PC-3 (cell line): ENCODE measurements around the gene COL5A2. TPM values are rescaled to one million over a fixed set of nuclear protein-coding genes. Genes with fewer than 3 reads are reported as not detected.
A peak's percentile ranks its signal among the peaks of the same experiment; 100 is the strongest.

ENCODE experiments used
- ATAC-seq: fragments of 200-7000 bp; cut with Tn5 transposase; 2 replicates; pipeline ENCODE4 v1.9.1; 2020; ENCODE audit warnings: mild to moderate bottlenecking, moderate library complexity
- BruUV-seq: library from RNA; stranded (reverse); fragments of 400-500 nt; replicated peaks from 2 replicates; lab custom pipeline; 2021; lab: Mats Ljungman, UMichigan
- CTCF ChIA-PET: fragments of 300-600 bp; sonication (Branson Sonifier 250); formaldehyde crosslinking; loops from one replicate; lab custom pipeline; 2022; ENCODE audit warnings: antibody characterized with exemption; lab: Charles Lee
- POLR2A ChIA-PET: fragments of 300-600 bp; sonication (Branson Sonifier 250); formaldehyde crosslinking; loops from one replicate; lab custom pipeline; 2022; ENCODE audit warnings: antibody characterized with exemption; ENCODE audit not compliant: unreplicated experiment; lab: Charles Lee
- DNase-seq: peaks from one replicate; pipeline ENCODE4 v3.0.0-alpha.2; 2015
- H2AFZ ChIP-seq: fragments of 300-600 bp; sonication (generic); 2 replicates; pipeline ENCODE4 v1.6.0; 2016; ENCODE audit warnings: antibody characterized with exemption, low read length
- H3F3A ChIP-seq: fragments of 300-600 bp; sonication (generic); one replicate; pipeline ENCODE4 v1.6.0; 2017; ENCODE audit warnings: antibody characterized with exemption, low read length, control low read depth, mild to moderate bottlenecking; ENCODE audit not compliant: unreplicated experiment
- H3K27ac ChIP-seq: fragments of 300-600 bp; sonication (generic); 2 replicates; pipeline ENCODE4 v1.5.1; 2016; ENCODE audit warnings: mild to moderate bottlenecking, low read length
- H3K27me3 ChIP-seq: fragments of 300-600 bp; sonication (generic); 2 replicates; pipeline ENCODE4 v1.6.1; 2016; ENCODE audit warnings: low read length, mixed read lengths
- H3K36me3 ChIP-seq: fragments of 300-600 bp; sonication (generic); 2 replicates; pipeline ENCODE4 v1.6.1; 2016; ENCODE audit warnings: low read depth, mixed run types, low read length, mixed read lengths
- H3K4me1 ChIP-seq: fragments of 300-600 bp; sonication (generic); 2 replicates; pipeline ENCODE4 v1.5.1; 2016; ENCODE audit warnings: low read length; ENCODE audit not compliant: insufficient read depth
- H3K4me2 ChIP-seq: fragments of 300-600 bp; sonication (generic); 2 replicates; pipeline ENCODE4 v1.6.0; 2016; ENCODE audit warnings: low read length
- H3K4me3 ChIP-seq: fragments of 300-600 bp; sonication (generic); 2 replicates; pipeline ENCODE4 v1.5.1; 2016; ENCODE audit warnings: mild to moderate bottlenecking, low read length, mixed read lengths
- H3K79me2 ChIP-seq: fragments of 300-600 bp; sonication (generic); 2 replicates; pipeline ENCODE4 v1.6.1; 2017; ENCODE audit warnings: low read length, mixed read lengths
- H3K9ac ChIP-seq: fragments of 300-600 bp; sonication (generic); 2 replicates; pipeline ENCODE4 v1.6.0; 2016; ENCODE audit warnings: mild to moderate bottlenecking, low read length
- H3K9me2 ChIP-seq: fragments of 300-600 bp; sonication (generic); replicated peaks from 2 replicates; pipeline ENCODE4 v1.6.1; 2016; ENCODE audit warnings: mixed run types, low read length, mixed read lengths
- H3K9me3 ChIP-seq: fragments of 300-600 bp; sonication (generic); 2 replicates; pipeline ENCODE4 v1.6.1; 2016; ENCODE audit warnings: low read length, mixed read lengths
- H4K20me1 ChIP-seq: fragments of 300-600 bp; sonication (generic); 2 replicates; pipeline ENCODE4 v1.6.1; 2016; ENCODE audit warnings: low read length, mixed read lengths
- EZH2 ChIP-seq: fragments of 300-600 bp; sonication (generic); IDR thresholded peaks from one replicate; pipeline ENCODE4 v1.6.1; 2017; ENCODE audit warnings: antibody characterized with exemption, mild to moderate bottlenecking, low read length; ENCODE audit not compliant: unreplicated experiment
- EZH2phosphoT487 ChIP-seq: fragments of 300-600 bp; sonication (generic); IDR thresholded peaks from 2 replicates; pipeline ENCODE4 v1.6.1; 2018; ENCODE audit warnings: mild to moderate bottlenecking, antibody characterized with exemption, low read length, borderline replicate concordance
- intact Hi-C: fragments of 100-400 bp; cut with micrococcal nuclease; formaldehyde crosslinking; loops from 2 replicates; pipeline ENCODE4 v1.9.0; 2023
- total RNA-seq: library from RNA; depleted of rRNA; stranded (reverse); fragments of >200 nt; gene quantifications from 2 replicates; pipeline ENCODE4 v1.2.3, GENCODE V29; 2014
- TF ChIP-seq, protein P1 (sequence below): fragments of 300-600 bp; sonication (generic); conservative IDR thresholded peaks from 2 replicates; pipeline ENCODE4 v1.5.1; 2017; ENCODE audit warnings: antibody characterized with exemption, low read depth, mild to moderate bottlenecking, low read length

Gene COL5A2
- total RNA-seq, 1 experiment from 2014 or later: 56.2 TPM

DNA sequence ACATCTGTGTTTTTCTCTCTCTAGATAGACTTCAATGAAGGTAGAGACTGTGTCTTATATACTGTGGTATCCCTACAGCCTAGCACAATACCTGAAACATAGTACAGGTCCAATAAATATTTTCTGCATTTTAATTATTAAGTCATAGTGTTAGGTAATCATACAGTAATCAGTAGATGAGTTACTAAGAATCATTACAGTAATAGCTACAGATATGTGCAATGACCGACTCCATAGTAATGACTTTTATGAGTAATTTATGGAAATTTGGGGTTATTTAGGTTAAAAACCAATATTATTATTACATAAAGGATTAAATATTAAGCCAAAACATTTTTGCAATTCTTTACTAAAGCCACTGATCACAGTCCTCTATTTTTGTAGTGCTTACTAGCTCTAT lies 21.6 kb downstream of the COL5A2 start:
- no peaks in the 10 kb centered on the region for H3K27me3 ChIP-seq
- no peak for DNase-seq
- peak; percentile 13; the same call in 1 of the 2 replicates for ATAC-seq
- H3K9me2 ChIP-seq: no peaks in the 10 kb centered on the region
- no peaks in the 10 kb centered on the region for H3K79me2 ChIP-seq
- H4K20me1 ChIP-seq: no peaks in the 10 kb centered on the region
- H3K4me1 ChIP-seq: 0 out of 2 replicates have a peak, but pooled peaks cover 6% of the 10 kb centered on the region
- H3K9ac ChIP-seq: no peak overlapping the region
- intact Hi-C loops: no loop called here
- no peak overlapping the region for H3K27ac ChIP-seq
- no peak for TF ChIP-seq EZH2phosphoT487
- no peak for TF ChIP-seq EZH2
- TF ChIP-seq, protein P1, sequence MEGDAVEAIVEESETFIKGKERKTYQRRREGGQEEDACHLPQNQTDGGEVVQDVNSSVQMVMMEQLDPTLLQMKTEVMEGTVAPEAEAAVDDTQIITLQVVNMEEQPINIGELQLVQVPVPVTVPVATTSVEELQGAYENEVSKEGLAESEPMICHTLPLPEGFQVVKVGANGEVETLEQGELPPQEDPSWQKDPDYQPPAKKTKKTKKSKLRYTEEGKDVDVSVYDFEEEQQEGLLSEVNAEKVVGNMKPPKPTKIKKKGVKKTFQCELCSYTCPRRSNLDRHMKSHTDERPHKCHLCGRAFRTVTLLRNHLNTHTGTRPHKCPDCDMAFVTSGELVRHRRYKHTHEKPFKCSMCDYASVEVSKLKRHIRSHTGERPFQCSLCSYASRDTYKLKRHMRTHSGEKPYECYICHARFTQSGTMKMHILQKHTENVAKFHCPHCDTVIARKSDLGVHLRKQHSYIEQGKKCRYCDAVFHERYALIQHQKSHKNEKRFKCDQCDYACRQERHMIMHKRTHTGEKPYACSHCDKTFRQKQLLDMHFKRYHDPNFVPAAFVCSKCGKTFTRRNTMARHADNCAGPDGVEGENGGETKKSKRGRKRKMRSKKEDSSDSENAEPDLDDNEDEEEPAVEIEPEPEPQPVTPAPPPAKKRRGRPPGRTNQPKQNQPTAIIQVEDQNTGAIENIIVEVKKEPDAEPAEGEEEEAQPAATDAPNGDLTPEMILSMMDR: no peak
- H3K9me3 ChIP-seq: no peaks in the 10 kb centered on the region
- H3F3A ChIP-seq: no peaks in the 10 kb centered on the region
- H2AFZ ChIP-seq: no peak overlapping the region
- CTCF ChIA-PET: no interaction called here
- no peaks in the 10 kb centered on the region for H3K36me3 ChIP-seq
- no TSS peak for BruUV-seq
- no peak overlapping the region for H3K4me2 ChIP-seq
- H3K4me3 ChIP-seq: no peak overlapping the region
- POLR2A ChIA-PET: no interaction called here

DNA sequence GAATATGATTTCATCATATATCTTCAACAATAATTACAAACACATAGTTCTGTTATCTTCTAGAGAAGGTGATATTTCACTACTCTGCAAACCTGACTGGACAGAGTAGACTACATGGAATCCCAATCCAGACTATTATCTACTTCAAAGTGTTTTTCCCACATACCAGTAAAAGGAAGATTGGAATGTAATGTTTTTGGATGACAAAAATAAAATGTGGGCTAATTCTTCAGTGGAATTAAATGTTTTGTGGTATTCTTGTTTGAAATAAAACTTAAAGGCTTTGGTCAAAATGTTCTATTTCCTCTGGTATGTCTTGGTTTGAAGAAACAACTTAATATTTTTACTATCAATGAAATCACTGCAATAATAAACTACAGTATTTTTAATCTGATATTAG lies 22.1 kb downstream of the COL5A2 start:
- no peaks in the 10 kb centered on the region for H3K36me3 ChIP-seq
- intact Hi-C loops: no loop called here
- POLR2A ChIA-PET: no interaction called here
- H3F3A ChIP-seq: no peaks in the 10 kb centered on the region
- no peaks in the 10 kb centered on the region for H4K20me1 ChIP-seq
- DNase-seq (no peak), ATAC-seq (no peak)
- H3K4me3 ChIP-seq: no peak overlapping the region
- TF ChIP-seq EZH2: no peak
- TF ChIP-seq EZH2phosphoT487: no peak
- TF ChIP-seq, protein P1: no peak
- H3K27ac ChIP-seq: no peak overlapping the region
- BruUV-seq: no TSS peak
- no peak overlapping the region for H3K4me2 ChIP-seq
- H2AFZ ChIP-seq: no peak overlapping the region
- 0 out of 2 replicates have a peak, but pooled peaks cover 6% of the 10 kb centered on the region for H3K4me1 ChIP-seq
- no peaks in the 10 kb centered on the region for H3K9me3 ChIP-seq
- H3K27me3 ChIP-seq: no peaks in the 10 kb centered on the region
- H3K9me2 ChIP-seq: no peaks in the 10 kb centered on the region
- no peak overlapping the region for H3K9ac ChIP-seq
- H3K79me2 ChIP-seq: no peaks in the 10 kb centered on the region
- CTCF ChIA-PET: no interaction called here

DNA sequence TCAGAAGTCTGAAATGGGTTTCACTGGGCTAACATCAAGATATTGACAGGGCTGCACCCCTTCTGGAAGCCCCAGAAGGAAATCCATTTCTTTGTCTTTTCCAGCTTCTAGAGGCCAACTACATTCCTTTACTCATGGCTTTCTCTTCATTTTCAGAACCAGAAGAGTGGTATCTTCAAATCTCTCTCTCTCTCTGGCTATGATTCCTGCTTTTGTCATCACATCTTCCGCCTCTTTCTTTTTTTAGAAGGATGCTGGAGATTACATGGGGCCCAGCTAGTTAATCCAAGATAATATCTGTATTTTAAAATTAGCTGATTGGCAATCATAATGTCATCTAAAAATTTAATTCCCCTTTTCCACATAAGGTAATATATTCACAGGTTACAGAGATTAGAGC lies 23.8 kb downstream of the COL5A2 start:
- ATAC-seq: no peak
- no peaks in the 10 kb centered on the region for H4K20me1 ChIP-seq
- H3K79me2 ChIP-seq: no peaks in the 10 kb centered on the region
- H3K9me2 ChIP-seq: no peaks in the 10 kb centered on the region
- H2AFZ ChIP-seq: no peak overlapping the region
- H3K27ac ChIP-seq: no peak overlapping the region
- TF ChIP-seq EZH2phosphoT487: no peak
- TF ChIP-seq, protein P1: no peak
- no peak for TF ChIP-seq EZH2
- no peaks in the 10 kb centered on the region for H3F3A ChIP-seq
- H3K9ac ChIP-seq: no peak overlapping the region
- H3K4me1 ChIP-seq: peaks cover 11% of the 10 kb centered on the region; the same call in 1 of the 2 replicates
- H3K4me3 ChIP-seq: no peak overlapping the region
- CTCF ChIA-PET: no interaction called here
- no peak for DNase-seq
- POLR2A ChIA-PET: no interaction called here
- H3K4me2 ChIP-seq: no peak overlapping the region
- BruUV-seq: no TSS peak
- H3K36me3 ChIP-seq: no peaks in the 10 kb centered on the region
- H3K27me3 ChIP-seq: no peaks in the 10 kb centered on the region
- no peaks in the 10 kb centered on the region for H3K9me3 ChIP-seq
- intact Hi-C loops: no loop called here
